HepG2 (cell line): ENCODE measurements around the gene TMEM59. TPM values are rescaled to one million over a fixed set of nuclear protein-coding genes. Genes with fewer than 3 reads are reported as not detected.

ENCODE experiments used
- HOXA3 ChIP-seq: sonication (generic); formaldehyde crosslinking; IDR thresholded peaks from 2 replicates; pipeline ENCODE4 v1.5.0; 2020; ENCODE audit warnings: missing genetic modification reagents
- MAFF ChIP-seq: IDR thresholded peaks from 2 replicates; pipeline ENCODE4 v1.6.1; 2011; ENCODE audit warnings: low read depth, low read length, improper control_type of control experiment
- PRDM4 ChIP-seq: sonication (generic); formaldehyde crosslinking; IDR thresholded peaks from 2 replicates; pipeline ENCODE4 v1.9.0; 2021; ENCODE audit warnings: missing genetic modification reagents, borderline replicate concordance
- ZNF598 ChIP-seq: sonication (generic); formaldehyde crosslinking; IDR thresholded peaks from 2 replicates; pipeline ENCODE4 v1.5.1; 2020; ENCODE audit warnings: mild to moderate bottlenecking, missing genetic modification reagents, borderline replicate concordance
- ZNF740 ChIP-seq: sonication (generic); formaldehyde crosslinking; IDR thresholded peaks from 2 replicates; pipeline ENCODE4 v1.4.0; 2020; ENCODE audit warnings: missing genetic modification reagents
- polyA plus RNA-seq, 8 experiments: library from polyadenylated mRNA; depleted of rRNA in 3 of 8; stranded (reverse) in 7 of 8; unstranded in 1 of 8; fragments of >200 nt; fragmentation: Illumina TruSeq in 4 of 8; extraction: Trizol in 4 of 8; gene quantifications; 2 replicates each; pipeline versions ENCODE4 v1.2.1 to v1.2.3, GENCODE V29; 2011 to 2016; ENCODE audit warnings: low read depth in 4 of 8, missing spikeins in 1 of 8, mixed read lengths in 1 of 8; ENCODE audit not compliant: insufficient read depth in 1 of 8
- total RNA-seq, 5 experiments: library from RNA; depleted of rRNA; stranded (reverse); fragments of >200 nt; fragmentation: Illumina TruSeq; extraction: Trizol; gene quantifications; 2 replicates each; pipeline ENCODE4 v1.2.3, GENCODE V29; 2016; ENCODE audit warnings: low read depth in 1 of 5
- TF ChIP-seq, protein P1 (sequence below): sonication (generic); formaldehyde crosslinking; IDR thresholded peaks from 2 replicates; pipeline ENCODE4 v1.5.0; 2020; ENCODE audit warnings: mild to moderate bottlenecking, missing genetic modification reagents
- TF ChIP-seq, protein P2 (sequence below): sonication (generic); formaldehyde crosslinking; IDR thresholded peaks from 2 replicates; pipeline ENCODE4 v1.4.0; 2020; ENCODE audit warnings: missing genetic modification reagents
- TF ChIP-seq, protein P3 (sequence below): sonication (generic); formaldehyde crosslinking; IDR thresholded peaks from 2 replicates; pipeline ENCODE4 v1.8.0; 2022; ENCODE audit warnings: missing genetic modification reagents, mild to moderate bottlenecking, moderate library complexity, borderline replicate concordance

TMEM59 gene
- total and polyA plus RNA-seq, 2 of the 13 experiments (the other 11 are each of a cell fraction or from before 2014, with no cell fraction given) = 147 to 363 TPM

DNA sequence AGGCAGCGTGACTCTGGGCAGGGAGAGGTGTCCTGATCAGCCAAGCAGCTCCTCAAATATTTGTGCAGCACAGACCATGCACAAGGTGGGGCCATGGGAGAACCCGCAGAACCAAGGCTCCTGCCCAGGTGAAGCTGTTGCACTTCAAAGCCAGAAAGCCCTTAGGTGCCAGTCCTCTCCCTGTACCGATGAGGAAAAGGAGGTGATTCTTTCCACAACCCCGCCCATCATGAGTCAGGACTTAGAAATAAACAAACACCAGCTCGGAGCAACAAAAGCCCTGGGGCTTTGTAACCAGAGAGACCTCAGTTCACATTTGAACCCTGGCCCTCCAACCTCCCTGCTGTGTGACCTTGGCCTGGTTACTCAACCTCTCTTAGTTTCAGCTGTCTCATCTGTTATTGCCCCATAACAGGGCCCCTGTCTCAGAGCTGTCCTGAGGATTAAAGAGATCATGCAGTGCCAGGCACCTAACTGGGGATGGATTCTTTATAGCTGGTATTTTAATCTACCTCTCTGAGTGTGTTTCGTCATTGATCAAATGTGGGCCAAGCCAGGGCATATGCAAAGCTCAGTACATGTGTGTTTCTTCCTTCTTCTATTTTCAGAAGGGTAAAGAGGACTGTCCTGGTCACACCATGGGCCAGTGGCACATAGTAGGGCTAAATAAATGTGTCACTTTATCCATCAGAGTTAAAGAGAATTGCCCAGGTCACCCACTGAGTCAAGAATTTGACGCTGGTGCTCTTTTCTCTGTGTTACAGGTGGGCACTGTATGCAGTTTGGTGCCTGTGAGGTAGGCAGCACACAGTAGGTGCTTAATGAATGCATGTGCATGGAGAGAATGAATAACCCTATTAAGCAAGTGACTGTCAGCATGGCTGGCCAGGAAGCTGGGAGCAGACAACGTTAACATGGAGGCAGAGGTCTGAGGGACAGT, 36.4 kb downstream of the TMEM59 start (continued):
- TF ChIP-seq, protein P1, sequence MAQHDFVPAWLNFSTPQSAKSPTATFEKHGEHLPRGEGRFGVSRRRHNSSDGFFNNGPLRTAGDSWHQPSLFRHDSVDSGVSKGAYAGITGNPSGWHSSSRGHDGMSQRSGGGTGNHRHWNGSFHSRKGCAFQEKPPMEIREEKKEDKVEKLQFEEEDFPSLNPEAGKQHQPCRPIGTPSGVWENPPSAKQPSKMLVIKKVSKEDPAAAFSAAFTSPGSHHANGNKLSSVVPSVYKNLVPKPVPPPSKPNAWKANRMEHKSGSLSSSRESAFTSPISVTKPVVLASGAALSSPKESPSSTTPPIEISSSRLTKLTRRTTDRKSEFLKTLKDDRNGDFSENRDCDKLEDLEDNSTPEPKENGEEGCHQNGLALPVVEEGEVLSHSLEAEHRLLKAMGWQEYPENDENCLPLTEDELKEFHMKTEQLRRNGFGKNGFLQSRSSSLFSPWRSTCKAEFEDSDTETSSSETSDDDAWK (CRISPR knock-in tag) = no peak
- TF ChIP-seq ZNF740 (CRISPR knock-in tag) (no peak), MAFF (0 out of 2 replicates have a peak, but pooled peaks have one; percentile 18), ZNF598 (0 out of 2 replicates have a peak, but pooled peaks have one; percentile 4), PRDM4 (CRISPR knock-in tag) (no peak), HOXA3 (peak; percentile 40; the same call in 1 of the 2 replicates)
- TF ChIP-seq, protein P2, sequence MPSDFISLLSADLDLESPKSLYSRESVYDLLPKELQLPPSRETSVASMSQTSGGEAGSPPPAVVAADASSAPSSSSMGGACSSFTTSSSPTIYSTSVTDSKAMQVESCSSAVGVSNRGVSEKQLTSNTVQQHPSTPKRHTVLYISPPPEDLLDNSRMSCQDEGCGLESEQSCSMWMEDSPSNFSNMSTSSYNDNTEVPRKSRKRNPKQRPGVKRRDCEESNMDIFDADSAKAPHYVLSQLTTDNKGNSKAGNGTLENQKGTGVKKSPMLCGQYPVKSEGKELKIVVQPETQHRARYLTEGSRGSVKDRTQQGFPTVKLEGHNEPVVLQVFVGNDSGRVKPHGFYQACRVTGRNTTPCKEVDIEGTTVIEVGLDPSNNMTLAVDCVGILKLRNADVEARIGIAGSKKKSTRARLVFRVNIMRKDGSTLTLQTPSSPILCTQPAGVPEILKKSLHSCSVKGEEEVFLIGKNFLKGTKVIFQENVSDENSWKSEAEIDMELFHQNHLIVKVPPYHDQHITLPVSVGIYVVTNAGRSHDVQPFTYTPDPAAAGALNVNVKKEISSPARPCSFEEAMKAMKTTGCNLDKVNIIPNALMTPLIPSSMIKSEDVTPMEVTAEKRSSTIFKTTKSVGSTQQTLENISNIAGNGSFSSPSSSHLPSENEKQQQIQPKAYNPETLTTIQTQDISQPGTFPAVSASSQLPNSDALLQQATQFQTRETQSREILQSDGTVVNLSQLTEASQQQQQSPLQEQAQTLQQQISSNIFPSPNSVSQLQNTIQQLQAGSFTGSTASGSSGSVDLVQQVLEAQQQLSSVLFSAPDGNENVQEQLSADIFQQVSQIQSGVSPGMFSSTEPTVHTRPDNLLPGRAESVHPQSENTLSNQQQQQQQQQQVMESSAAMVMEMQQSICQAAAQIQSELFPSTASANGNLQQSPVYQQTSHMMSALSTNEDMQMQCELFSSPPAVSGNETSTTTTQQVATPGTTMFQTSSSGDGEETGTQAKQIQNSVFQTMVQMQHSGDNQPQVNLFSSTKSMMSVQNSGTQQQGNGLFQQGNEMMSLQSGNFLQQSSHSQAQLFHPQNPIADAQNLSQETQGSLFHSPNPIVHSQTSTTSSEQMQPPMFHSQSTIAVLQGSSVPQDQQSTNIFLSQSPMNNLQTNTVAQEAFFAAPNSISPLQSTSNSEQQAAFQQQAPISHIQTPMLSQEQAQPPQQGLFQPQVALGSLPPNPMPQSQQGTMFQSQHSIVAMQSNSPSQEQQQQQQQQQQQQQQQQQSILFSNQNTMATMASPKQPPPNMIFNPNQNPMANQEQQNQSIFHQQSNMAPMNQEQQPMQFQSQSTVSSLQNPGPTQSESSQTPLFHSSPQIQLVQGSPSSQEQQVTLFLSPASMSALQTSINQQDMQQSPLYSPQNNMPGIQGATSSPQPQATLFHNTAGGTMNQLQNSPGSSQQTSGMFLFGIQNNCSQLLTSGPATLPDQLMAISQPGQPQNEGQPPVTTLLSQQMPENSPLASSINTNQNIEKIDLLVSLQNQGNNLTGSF (CRISPR knock-in tag) = no peak
- TF ChIP-seq, protein P3, sequence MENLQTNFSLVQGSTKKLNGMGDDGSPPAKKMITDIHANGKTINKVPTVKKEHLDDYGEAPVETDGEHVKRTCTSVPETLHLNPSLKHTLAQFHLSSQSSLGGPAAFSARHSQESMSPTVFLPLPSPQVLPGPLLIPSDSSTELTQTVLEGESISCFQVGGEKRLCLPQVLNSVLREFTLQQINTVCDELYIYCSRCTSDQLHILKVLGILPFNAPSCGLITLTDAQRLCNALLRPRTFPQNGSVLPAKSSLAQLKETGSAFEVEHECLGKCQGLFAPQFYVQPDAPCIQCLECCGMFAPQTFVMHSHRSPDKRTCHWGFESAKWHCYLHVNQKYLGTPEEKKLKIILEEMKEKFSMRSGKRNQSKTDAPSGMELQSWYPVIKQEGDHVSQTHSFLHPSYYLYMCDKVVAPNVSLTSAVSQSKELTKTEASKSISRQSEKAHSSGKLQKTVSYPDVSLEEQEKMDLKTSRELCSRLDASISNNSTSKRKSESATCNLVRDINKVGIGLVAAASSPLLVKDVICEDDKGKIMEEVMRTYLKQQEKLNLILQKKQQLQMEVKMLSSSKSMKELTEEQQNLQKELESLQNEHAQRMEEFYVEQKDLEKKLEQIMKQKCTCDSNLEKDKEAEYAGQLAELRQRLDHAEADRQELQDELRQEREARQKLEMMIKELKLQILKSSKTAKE (CRISPR knock-in tag) = peak; percentile 60; the same call in 1 of the 2 replicates
